AG09309 (cell line): Measurements from ENCODE around the gene UNC13A.

Experiments used
- DNase-seq: peaks from one replicate; pipeline ENCODE4 v3.0.0-alpha.2; 2010; ENCODE audit warnings: low read depth
- H3K4me3 ChIP-seq: 2 replicates; pipeline ENCODE4 v1.5.1; 2011; ENCODE audit warnings: mild to moderate bottlenecking, low read depth, low read length, moderate library complexity; ENCODE audit not compliant: control insufficient read depth
- TF ChIP-seq, protein P1 (sequence below): IDR thresholded peaks from 2 replicates; pipeline ENCODE4 v1.5.1; 2011; ENCODE audit warnings: mild to moderate bottlenecking, low read depth, low read length, inconsistent platforms; ENCODE audit not compliant: insufficient read depth, control insufficient read depth; ENCODE audit errors: missing control alignments

The UNC13A gene

DNA sequence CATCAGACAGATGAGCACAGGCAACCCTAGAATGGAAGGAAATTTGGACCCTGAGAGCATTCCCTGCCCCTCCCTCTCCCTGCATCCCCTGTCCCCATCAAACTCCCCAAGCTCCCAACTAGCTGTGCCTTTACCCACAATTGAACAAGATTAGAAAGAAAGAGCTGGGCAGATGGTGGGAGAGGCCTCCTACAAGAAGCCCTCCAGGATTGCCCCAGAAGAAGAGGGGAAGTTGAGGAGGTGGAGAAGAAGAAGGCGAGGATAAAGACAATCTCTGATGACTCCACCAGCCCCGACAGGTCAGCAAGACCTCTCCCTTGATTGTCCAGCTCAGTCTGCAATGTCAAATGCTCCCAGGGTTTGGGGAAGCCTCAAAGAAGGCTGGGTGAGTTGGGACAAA is 11.9 kb downstream of the UNC13A start:
- no peak for DNase-seq
- H3K4me3 ChIP-seq, result no peak overlapping the region
- TF ChIP-seq, protein P1, sequence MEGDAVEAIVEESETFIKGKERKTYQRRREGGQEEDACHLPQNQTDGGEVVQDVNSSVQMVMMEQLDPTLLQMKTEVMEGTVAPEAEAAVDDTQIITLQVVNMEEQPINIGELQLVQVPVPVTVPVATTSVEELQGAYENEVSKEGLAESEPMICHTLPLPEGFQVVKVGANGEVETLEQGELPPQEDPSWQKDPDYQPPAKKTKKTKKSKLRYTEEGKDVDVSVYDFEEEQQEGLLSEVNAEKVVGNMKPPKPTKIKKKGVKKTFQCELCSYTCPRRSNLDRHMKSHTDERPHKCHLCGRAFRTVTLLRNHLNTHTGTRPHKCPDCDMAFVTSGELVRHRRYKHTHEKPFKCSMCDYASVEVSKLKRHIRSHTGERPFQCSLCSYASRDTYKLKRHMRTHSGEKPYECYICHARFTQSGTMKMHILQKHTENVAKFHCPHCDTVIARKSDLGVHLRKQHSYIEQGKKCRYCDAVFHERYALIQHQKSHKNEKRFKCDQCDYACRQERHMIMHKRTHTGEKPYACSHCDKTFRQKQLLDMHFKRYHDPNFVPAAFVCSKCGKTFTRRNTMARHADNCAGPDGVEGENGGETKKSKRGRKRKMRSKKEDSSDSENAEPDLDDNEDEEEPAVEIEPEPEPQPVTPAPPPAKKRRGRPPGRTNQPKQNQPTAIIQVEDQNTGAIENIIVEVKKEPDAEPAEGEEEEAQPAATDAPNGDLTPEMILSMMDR, result no peak

DNA sequence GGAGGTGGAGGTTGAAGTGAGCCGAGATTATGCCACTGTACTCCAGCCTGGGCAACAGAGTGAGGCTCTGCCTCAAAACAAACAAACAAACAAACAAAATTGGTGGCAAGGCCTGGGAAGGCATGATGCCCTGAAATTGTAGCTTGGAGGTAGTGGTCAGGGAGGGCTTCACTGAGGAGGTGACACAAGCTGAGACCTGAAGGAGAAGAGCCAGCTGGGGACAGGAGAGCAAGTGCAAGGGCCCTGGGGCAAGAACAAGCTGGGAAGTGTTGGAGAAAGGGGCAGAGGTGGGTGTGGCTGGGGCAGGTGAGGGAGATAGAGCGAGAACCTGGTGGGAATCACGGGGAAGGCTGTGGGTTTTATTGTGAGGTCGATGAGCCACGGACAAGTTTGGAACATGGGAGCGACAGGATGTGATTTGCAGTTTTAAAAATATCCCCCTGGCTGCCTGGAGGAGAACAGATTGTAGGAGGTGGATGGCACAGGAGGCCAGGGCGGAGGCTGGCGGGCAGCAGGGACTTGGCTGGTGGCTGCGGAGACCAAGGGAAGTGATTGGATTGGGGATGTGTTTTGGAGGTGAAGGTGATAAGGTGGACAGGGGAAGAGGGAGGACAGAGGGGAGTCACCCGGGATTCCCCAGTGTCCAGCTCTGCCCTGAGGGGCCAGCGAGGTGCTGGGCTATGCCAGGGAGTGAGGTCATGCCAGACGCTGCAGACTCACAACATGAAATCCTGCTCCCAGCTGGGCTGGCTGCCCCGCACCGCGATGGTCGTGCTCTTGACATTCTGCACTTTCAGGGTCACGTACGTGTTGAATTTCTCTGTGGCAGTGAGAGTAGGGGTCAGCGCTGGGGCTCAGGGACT is 14.0 kb downstream of the UNC13A start:
- DNase-seq, result no peak
- TF ChIP-seq, protein P1, result no peak
- no peak overlapping the region for H3K4me3 ChIP-seq

DNA sequence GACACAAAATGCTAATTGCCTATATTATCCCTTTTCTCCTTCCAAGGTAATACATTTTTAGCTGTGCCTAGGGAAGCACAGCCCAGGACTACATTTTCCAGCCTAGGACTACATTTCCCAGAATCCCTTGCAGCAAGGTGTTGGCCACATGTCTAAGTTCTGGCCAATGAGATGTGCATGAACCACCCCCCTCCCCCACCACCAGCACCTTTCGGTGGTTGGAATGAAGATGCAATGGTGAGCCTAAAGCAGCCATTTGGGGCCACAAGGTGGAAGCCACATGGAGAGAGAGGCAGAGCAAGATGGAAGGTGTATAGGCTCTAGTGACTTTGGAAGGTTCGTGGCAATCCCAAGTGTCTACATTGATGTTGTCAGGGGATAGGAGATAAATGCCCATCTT is 16.2 kb downstream of the UNC13A start:
- no peak for DNase-seq
- H3K4me3 ChIP-seq, result no peak overlapping the region
- TF ChIP-seq, protein P1, result no peak

DNA sequence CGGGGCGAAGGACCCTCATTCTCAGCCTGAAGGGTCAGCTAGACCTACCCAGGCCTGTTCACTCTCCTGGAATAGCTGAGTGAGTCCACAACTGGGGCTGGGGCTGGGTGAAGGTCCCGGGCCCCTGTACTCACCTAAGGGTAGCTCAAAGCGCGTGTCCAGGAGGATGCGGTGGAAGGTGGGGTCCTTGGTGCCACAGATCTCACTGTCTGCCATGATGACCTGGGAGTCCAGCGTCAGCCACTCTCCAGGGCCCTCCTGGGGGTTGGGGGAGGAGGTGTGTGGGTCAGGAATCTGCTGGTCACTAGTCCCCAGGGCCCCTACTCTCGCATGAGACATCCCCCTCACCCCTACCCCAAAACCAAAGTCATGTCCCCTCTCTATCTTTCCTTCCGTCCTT is 18.7 kb downstream of the UNC13A start:
- TF ChIP-seq, protein P1, result no peak
- no peak for DNase-seq
- H3K4me3 ChIP-seq, result no peak overlapping the region

DNA sequence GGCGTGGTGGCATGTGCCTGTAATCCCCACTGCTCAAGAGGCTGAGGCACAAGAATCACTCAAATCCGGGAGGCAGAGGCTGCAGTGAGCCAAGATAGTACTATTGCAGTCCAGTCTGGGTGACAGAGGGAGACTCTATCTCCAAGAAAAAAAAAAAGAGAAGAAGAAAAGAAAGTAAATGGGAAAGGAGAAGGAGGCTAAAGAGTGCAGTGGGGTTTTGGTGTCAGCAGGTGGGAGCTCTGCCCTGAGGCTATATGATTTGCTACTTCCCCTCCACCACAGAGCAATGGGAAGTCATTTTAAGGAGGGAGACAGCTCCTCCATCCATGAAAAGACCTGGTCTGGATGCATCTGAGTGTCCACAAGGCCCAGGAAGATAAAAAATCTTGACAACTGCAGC is 23.1 kb downstream of the UNC13A start:
- no peak overlapping the region for H3K4me3 ChIP-seq
- DNase-seq, result no peak
- TF ChIP-seq, protein P1, result no peak

DNA sequence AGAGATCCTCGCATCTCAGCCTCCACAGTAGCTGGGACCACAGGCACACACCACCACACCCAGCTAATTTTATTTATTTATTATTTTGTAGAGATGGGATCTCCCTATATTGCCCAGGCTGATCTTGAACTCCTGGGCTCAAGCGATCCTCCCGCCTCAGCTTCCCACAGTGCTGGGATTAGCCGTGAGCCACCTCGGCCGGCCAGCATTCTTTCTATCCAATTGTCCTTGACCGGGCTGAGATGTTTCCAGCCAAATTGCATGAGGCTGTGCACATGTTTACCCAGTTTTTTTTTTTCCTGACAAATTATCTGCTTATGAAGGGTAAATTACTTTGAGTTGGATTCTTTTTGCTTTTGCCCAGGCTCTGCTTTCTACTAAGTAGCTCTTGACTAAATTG is 28.2 kb downstream of the UNC13A start:
- H3K4me3 ChIP-seq, result no peak overlapping the region
- DNase-seq, result no peak
- TF ChIP-seq, protein P1, result no peak
